Stimulated activated CD8-positive, alpha-beta memory T cell treated with anti-CD3 and anti-CD28 coated beads, Interleukin-7, amount 100 ng/mL, for 48 hours (primary cell): ENCODE measurements around the gene TBCCD1.
A peak's percentile ranks its signal among the peaks of the same experiment; 100 is the strongest.
"Not testable (repeated sequence)": the region's sequence is repeated elsewhere in the genome, so short reads cannot be mapped to it uniquely, and the experiment has no call there.

ENCODE experiments used
- DNase-seq, 2 donors: peaks; one replicate each; pipeline ENCODE4 v3.0.0-alpha.2; 2020; ENCODE audit warnings: low read depth in 1 of 2; ENCODE audit errors: extremely low read depth in 1 of 2

Gene TBCCD1

DNA sequence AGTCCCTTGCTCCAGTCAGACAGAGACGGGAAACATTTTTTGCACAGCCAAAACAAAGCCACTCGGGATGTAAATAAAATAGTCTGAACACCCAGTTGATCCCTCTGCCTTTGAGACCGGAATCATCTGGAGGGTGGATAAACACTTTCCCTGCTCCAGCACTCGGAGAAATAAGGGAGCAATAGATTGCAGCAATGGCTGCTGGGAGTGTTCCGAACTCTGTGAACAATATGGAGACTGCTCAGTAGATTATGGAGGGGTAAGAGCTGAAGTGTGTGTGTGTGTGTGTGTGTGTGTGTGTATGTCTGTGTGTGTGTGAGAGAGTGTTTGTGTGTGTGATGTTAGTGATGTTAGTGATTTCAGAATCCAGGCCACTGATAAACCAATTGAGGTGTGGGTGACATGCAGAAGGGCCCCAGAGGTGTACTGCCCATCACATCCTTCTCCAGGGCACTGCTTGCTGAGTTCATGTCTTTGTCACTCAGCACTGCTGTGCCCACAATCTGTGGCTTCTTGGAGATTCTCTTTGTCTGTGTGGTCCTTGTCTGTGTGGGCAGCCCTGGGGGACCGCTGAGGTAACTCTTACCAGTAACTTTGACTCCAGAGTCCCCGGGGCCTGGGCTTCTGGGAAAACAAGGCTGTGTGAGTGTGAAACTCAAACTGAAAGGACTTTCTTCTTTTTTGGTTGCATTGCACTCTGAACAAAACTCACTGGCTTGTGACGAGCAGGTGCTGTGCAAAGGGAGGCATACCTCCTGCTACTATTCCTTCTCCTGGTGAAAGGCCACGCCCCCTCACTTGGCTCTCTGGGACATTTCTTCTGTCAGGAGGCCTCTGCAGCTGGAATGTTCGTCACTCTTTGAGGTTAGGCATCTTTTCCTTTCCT is 45.9 kb downstream of the TBCCD1 start:
- peak; percentile 33 to 76 for DNase-seq

DNA sequence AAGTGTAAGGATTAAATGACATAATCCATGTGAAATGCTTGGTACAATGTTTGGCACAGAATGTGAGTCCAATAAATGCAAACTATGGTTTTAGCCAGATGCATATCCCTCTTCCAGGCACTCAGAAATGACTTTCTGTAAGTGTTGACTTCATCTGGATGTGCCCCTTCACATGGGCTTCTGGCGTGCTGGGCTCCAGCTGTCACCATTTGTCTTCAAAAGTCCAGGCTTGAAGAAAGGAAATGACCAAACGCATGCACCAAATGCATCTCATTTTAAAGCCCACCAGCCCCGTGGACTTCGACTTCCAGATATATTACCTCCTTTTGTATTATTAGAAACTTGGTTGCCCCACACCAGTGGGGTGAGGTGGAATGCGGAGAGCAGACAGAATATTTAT is 46.7 kb downstream of the TBCCD1 start:
- no peak for DNase-seq

DNA sequence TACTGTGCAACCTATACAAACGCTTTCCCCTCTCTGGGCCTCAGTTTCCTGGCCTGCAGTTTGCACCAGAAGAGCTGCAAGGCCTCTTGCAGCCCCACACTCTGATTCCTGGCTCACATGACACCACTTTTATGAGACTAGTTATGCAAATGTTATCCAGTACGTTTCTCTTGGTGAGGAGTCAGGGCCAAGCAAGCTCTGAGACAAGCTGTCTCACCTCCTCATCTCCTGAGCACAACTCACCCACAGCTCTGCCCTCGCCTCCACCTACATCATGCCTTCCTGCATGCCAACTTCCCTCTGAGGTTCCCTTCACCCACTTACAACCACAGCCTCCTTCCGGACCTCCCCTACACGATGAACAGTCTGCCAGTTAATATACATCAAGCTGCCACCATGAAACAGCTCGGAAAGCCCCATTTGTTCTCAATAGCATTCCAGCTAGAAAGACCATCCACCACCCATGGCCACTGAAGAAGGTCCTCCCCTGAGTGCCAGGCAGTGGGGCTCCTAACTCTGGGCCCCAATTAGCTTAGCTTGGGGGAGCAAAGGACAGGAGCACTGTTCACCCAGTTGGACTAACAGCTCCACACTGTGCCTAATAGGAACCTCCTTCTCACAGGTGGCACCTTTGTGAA is 48.0 kb downstream of the TBCCD1 start:
- peak in 1 of 2 donors; percentile 59 for DNase-seq

DNA sequence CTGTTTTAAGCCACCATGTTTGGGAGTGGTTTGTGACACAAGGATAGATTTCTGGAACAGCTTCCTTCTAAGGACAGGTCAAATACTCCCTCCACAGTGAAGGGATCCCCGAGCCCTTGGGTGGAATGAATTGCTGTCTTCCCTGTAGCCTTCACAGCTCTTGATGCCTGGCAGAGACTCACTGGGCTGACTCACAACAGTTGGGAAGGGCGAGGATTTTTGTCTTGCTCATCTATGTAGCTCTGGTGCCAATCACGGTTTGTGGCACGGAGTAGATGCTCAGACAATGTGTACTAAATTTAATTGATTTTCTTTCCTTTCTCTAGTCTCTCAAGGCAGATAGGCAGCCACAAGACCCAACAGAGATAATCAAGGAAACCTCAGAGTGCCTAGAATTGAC is 49.9 kb downstream of the TBCCD1 start:
- DNase-seq, result no peak

DNA sequence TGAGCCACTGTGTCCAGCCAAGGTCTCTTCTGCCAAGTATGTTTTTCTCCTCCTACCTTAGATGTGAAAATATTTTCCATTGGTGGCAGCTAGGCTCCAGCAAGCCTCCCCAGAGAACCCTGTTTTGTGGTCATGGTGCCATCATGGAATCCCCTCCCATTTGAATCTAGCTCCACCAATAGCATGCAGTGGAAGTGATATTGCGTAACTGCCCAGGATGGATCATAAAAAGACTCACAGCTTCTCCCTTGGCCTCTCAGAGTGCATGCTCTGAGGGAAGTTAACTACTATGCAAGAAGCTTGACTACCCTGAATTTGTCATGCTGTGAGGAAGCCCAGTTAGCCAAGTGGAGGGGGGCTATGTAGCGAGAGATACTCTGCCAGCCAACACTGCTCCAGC is 50.5 kb downstream of the TBCCD1 start:
- DNase-seq, result no peak

DNA sequence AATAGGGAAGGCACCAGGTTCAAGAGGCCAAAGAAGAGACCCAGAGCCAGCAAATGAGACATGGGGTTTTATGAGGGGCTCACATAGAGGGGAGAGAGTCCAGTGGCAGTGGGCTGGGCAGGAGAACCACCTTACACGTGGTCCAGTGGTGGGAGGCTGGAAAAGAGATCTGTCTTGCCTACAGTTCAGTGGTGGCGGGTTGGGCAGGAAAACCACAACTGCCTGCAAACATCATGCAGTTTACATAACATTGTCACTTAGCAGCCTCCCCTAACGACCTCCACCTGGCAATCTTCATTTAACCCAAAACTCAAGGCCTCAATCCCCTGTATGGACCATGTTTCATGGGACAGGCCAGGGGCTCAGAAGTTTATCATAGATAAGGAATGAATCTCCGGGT is 52.0 kb downstream of the TBCCD1 start:
- DNase-seq, result no peak

DNA sequence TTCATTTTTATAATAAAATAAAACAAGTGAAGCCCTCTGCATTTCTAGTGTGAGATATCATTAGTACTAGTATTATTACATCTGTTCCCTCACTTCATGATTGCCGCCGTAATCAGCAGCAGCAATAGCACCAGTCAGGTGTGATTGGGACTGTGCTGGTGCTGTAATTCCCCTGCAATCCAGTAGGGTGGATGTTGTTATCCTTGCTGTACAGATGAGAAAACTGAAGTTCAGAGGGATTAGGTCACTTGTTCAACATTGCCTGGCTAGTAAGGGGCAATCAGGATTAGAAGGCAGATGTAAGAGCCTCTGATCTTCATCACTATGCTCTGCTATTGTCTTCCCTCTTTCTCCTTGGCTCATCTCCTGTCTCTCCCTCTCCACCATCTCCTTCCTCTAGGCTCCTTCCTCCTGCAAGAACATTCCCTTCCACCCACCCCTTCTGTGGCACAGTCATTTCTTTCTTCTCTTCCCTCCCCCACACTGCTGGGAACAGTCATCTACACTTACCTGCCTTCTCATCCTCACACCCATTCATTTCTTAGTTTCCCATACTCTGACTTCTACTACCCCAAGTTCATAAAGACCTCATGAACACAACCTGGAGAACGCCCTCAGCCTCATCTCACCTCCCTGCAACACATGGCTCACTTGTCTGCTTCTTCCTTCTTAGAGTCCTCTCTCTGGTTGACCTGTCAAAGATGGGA is 52.7 kb downstream of the TBCCD1 start:
- no peak for DNase-seq

DNA sequence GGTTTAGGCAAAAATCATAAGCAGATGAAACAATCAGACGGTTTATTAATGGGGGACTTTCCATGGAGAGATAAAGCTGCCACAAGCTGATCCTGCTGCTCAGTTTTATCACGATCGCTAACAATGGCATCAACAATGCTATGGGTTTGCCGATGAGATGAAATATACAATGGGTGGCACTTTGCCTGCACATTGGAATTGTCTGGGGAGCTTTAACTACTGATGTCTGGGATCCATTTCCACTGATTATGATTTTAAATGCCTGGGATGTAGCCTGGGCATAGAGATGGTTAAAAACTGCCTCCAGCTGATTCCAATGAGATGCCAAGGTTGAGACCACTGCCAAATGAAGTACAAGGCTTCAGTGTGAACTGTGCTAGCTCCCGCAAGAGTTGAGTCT is 53.8 kb downstream of the TBCCD1 start:
- DNase-seq, result no peak

DNA sequence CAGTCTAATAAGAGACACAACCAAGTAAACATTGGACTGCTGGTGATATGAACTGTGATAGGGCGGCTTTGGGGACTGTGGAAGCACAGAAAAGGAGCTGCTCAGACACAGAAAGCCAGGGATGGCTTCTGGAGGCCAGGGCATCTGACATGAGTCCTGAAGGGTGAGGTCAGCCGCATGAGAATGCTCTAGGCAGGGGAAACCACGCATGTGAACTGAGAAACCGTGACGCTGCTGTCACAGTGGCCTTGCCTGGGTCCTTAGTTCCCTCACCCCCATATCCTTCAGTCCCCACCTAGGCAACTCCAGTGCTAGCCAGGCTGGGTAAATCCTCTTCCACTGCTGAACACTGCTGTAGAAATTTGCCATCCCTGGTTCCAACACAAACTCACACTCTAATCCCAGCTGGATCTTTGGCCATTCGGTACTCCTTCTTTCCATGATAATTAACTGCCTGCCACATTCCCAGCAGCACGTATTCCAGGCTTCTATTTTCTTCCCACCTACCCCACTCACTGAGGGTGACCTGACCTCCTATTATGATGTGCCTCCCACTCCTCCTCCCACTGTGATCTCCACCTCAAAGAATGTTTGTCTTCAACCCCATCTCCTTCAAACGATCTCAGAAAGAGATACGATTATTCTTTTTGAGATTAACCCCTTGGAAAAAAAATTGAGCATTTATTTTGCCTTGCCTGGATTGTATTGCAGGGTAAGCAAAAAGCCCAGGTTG is 54.4 kb downstream of the TBCCD1 start:
- DNase-seq, result no peak

DNA sequence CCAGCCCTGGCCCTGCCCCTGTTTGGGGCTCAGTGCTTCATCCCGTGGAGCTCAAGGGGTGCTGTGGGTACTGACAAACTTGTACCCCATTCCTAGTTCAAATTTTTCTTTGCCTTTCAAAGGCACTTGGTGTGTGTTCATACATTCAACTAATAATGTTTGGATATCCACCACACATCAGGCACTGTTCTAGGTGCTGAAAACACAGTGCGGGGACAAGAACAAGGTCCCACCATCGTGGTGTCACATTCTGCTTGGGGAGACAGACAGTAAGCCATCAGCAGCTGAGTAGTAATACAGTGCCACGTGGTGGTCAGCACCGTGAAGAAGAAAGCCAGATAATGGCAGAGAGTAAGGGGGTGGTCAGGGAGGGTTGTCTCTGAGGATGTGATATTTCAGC is 55.4 kb downstream of the TBCCD1 start:
- no peak for DNase-seq

DNA sequence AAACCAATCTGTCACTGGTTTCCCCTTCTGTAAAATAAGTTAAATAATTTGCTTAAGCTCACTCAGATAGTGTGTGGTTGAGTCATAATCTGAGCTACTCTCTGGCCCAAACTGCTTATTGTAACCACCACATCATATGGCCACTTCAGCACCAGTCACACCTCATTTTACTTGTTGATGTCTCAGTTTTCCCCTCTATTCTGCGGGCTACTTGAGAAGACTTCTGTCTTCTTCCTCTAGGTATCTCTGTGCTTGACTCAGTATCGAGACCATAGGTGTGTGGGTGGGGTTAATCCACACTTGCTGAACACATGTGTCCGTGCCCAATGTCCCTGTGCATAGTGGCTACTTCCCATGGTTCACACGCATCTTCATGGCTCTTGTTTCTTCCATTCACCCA is 55.9 kb downstream of the TBCCD1 start:
- DNase-seq, result no peak

DNA sequence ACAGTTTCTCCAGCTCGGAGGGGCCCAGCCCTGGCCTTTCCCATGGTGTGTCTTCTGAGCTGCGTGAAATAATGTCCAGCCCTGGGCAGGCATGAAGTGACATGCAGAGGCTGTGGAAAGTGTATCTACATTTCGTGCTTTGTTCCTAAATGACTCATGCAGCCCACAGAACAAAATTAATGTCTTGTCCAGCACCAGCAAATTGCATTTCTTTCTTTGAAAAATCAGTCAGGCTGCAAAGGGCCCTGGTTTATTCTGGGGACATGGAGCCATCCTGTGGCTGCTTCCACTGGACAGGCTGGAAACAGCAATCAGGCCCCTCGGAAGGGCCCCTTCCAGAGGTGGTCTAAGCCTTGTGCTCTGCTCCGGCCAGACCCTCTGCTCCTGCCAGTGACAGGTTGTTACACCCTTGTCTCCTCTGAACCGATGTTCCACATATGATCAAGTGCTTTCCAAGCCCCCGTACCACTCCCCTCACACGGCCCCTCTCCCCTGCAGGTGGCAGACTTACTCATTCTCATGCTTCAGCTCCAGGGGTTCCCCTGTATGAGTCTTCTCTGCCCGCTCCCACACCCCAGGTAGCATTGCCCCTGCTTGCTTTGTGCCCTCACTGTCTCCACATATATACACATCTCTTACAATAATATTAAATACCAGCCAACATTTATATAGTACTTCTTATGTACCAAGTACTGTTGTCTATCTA is 56.6 kb downstream of the TBCCD1 start:
- DNase-seq, result no peak

DNA sequence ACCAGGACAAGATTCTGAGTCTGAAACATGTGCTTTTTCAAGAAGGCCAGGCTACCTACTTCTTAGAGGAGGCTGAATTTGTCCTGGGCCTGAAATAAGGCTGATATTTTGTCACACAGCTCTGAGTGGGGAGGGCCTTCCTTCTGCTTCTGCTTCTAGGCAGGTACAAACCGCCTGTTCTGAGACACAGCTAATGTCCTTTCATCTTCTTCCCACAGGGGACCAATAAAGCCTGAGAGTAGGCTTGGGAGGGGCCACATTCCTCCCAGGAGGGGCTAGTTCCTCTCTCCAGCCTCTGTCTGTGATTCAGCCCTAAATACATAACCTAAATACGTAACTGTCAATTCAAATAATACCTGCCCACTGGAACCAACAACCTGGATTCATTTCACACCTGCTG is 57.7 kb downstream of the TBCCD1 start:
- no peak for DNase-seq

DNA sequence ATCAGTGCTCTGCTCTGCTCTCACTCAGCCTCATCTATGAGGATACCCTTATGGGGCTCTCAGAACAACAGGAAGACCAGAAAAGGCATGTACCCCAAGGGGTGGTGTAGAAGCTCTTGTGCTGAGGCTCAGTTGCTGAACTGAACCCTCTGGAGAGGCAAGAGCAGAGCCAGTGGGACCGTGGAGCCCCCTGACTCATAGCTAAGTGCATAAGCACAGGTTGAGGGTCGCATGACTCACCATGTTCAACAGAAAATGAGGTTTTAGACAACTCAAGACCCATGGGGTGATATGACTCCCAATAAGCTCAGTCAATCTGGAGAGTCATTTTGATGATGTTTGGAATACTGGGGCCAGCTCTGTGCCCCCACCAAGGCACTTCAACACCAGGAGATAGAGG is 60.3 kb downstream of the TBCCD1 start:
- peak in 1 of 2 donors; percentile 68 for DNase-seq

DNA sequence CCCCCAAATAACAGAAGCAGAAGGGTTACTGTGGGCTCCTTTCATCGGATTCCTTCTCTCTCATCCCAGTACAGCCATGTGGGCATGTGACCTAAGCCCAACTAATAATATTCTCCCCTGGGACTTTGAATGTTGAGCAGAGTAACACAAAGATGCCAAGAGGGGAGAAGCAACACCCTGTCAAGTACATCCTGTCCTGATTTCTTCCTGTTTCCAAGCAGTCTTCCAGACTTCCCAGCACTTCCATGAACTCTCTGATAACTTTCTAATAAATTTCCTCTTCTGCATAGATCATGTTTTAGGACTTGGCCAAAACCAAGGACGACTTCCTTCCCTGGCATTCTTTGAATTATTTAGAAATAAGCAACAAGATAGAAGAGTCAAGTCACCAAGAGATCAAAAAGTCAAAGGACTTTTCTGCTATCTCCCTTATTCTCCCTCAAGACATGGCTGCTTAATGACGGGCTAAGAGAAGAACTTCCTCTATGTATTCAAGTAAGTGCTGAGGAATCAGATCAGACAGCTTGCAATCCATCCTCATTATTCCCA is 60.9 kb downstream of the TBCCD1 start:
- DNase-seq, result no peak

DNA sequence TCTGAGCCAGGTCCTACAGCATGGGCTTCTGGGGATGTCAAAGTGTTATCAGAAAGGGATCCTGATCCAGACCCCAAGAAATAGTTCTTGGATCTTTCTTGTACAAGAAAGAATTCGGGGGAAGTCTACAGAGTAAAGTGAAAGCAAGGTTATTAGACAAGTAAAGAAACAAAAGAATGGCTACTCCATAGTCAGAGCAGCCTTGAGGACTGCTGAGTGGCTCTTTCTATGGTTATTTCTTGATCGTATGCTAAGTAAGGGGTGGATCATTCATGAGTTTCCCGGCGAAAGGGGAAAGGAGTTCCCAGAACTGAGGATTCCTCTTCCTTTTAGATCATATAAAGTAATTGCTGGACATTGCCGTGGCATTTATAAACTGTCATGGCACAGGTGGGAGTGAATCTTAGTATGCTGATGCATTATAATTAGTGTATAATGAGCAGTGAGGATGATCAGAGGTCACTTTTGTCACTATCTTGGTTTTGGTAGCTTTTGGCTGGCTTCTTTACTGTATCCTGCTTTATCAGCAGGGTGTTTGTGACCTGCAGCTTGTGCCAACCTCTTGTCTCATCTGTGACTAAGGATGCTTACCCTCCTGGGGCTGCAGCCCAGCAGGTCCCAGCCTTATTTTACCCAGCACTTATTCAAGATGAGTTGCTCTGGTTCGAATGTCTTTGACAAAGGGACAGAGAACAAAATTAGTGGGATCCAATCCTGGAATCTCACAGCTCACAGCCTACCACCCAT is 64.0 kb downstream of the TBCCD1 start:
- no peak for DNase-seq

DNA sequence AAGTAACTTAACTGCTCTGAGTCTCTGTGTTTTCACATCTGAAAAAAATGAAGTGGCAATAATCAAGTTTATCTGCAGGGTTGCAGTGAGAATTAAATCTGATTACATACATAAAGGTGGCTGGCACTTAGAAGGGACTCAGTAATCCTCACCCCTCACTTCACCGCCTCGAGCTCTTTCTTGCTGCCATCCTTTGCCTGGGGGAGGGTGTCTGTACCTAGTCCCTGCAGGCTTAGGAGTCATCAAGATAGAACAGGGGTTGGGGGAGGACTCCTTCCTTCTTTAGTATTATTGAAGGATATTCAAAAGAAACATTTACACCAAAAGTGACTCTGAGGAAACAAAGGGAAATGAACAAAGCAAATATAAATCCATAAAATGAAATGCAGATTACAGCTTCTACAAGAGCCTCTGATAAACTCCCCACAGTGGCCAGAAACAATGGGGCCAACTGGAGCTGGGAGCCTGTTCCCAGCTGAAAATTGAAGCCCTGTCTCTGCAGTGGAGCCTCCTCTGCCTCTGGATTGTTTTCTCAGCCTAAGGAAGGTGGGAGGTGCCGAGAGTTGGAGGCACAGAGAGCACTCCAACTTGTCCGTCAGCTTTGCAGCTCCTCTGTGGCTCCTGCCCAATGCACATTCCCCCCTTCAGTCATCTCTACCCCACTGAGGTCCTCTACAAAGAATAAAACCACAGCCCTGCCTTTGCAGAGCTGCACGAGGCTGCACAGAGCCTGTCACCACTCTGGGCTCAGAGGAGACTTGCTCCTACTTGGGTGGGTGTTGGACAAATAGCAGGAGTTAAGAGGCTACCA is 64.8 kb downstream of the TBCCD1 start:
- no peak for DNase-seq

DNA sequence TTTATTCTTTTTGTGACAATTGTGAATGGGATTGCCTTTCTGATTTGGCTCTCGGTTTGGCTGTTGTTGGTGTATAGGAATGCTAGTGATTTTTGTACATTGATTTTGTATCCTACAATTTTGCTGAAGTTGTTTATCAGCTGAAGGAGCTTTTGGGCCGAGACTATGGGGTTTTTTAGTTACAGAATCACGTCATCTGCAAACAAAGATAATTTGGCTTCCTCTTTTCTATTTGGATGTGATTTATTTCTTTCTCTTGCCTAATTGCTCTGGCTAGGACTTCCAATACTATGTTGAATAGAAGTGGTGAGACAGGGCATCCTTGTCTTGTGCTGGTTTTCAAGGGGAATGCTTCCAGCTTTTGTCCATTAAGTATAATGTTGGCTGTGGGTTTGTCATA is 67.2 kb downstream of the TBCCD1 start:
- DNase-seq, result not testable (repeated sequence)

DNA sequence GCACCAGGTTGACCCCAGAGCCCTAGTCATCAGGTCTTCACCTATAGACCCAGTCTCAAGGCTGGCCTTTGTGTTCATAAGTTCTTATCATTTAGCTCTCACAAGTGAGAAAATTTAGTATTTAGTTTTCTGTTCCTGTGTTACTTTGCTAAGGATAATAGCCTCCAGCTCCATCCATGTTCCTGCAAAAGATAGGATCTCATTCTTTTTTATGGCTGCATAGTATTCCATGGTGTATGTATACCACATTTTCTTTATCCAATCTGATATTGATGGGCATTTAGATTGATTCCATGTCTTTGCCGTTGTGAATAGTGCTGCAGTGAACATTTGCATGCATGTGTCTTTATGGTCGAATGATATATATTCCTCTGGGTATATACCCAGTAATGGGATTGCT is 69.1 kb downstream of the TBCCD1 start:
- not testable (repeated sequence) for DNase-seq
